C4-2B (cell line): ENCODE data around the gene FZD1.
"Not testable (repeated sequence)": the region's sequence is repeated elsewhere in the genome, so short reads cannot be mapped to it uniquely, and the experiment has no call there.

Experiments
- H3K27ac ChIP-seq: fragments of 450-650 bp; 2 replicates; pipeline ENCODE4 v1.5.1; 2017
- CTCF ChIP-seq: fragments of 450-650 bp; conservative IDR thresholded peaks from 2 replicates; pipeline ENCODE4 v1.5.1; 2017; ENCODE audit warnings: mild to moderate bottlenecking
- ZFX ChIP-seq: fragments of 450-650 bp; IDR thresholded peaks from 2 replicates; pipeline ENCODE4 v1.6.1; 2017

Gene FZD1

GRCh38 chr7:91306266-91306665, 42.0 kb downstream of the FZD1 start:
- TF ChIP-seq CTCF, result no peak
- no peak for TF ChIP-seq ZFX
- H3K27ac ChIP-seq, result no peak overlapping the region

- no peak for TF ChIP-seq CTCF
- no peak for TF ChIP-seq ZFX
- H3K27ac ChIP-seq, result no peak overlapping the region
These were observed 43.2 kb downstream of the FZD1 start for GRCh38 chr7:91307467-91307866.

- H3K27ac ChIP-seq, result not testable (repeated sequence)
These were observed 44.0 kb downstream of the FZD1 start for GRCh38 chr7:91308191-91308590.

- TF ChIP-seq CTCF, result no peak
- no peak for TF ChIP-seq ZFX
- no peak overlapping the region for H3K27ac ChIP-seq
These were observed 46.7 kb downstream of the FZD1 start for GRCh38 chr7:91310830-91311460.

GRCh38 chr7:91311839-91312238, 47.6 kb downstream of the FZD1 start:
- H3K27ac ChIP-seq, result no peak overlapping the region
- no peak for TF ChIP-seq ZFX
- TF ChIP-seq CTCF, result no peak

- no peak overlapping the region for H3K27ac ChIP-seq
- TF ChIP-seq CTCF, result no peak
- TF ChIP-seq ZFX, result no peak
These were observed 48.9 kb downstream of the FZD1 start for GRCh38 chr7:91313113-91313512.

- TF ChIP-seq ZFX (no peak), CTCF (no peak)
- H3K27ac ChIP-seq, result no peak overlapping the region
These were observed 50.5 kb downstream of the FZD1 start for GRCh38 chr7:91314591-91315323.

GRCh38 chr7:91316426-91316825, 52.2 kb downstream of the FZD1 start:
- H3K27ac ChIP-seq, result no peak overlapping the region
- no peak for TF ChIP-seq ZFX
- TF ChIP-seq CTCF, result no peak
